ENCODE data around the gene PTPN14.

PTPN14 gene

GRCh38 chr1:214552174-214552608 is 789 bp upstream of the PTPN14 start (continued):
- no peak for TF ChIP-seq ZNF660 (tag by site-specific recombination; IDR thresholded peaks at IDR 0.05)
- TF ChIP-seq ZNF2 (tag by site-specific recombination; IDR thresholded peaks at IDR 0.05), result peak; percentile 71; the same call in 1 of the 2 replicates
- TF ChIP-seq, protein P1, sequence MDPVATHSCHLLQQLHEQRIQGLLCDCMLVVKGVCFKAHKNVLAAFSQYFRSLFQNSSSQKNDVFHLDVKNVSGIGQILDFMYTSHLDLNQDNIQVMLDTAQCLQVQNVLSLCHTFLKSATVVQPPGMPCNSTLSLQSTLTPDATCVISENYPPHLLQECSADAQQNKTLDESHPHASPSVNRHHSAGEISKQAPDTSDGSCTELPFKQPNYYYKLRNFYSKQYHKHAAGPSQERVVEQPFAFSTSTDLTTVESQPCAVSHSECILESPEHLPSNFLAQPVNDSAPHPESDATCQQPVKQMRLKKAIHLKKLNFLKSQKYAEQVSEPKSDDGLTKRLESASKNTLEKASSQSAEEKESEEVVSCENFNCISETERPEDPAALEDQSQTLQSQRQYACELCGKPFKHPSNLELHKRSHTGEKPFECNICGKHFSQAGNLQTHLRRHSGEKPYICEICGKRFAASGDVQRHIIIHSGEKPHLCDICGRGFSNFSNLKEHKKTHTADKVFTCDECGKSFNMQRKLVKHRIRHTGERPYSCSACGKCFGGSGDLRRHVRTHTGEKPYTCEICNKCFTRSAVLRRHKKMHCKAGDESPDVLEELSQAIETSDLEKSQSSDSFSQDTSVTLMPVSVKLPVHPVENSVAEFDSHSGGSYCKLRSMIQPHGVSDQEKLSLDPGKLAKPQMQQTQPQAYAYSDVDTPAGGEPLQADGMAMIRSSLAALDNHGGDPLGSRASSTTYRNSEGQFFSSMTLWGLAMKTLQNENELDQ (tag by site-specific recombination; IDR thresholded peaks at IDR 0.05; ENCODE audit: low read depth), result no peak
- TF ChIP-seq ZNF548 (tag by site-specific recombination; IDR thresholded peaks at IDR 0.05), result no peak
- peak; percentile 96 for TF ChIP-seq PRDM10 (tag by site-specific recombination; IDR thresholded peaks at IDR 0.05)
- TF ChIP-seq ZNF600 (tag by site-specific recombination; IDR thresholded peaks at IDR 0.05), result peak; percentile 87
- 0 out of 2 replicates have a peak, but pooled peaks have one; percentile 26 for TF ChIP-seq PRDM6 (tag by site-specific recombination; IDR thresholded peaks at IDR 0.05)
- TF ChIP-seq ZNF777 (tag by site-specific recombination; IDR thresholded peaks at IDR 0.05; ENCODE audit: borderline replicate concordance), result no peak
- TF ChIP-seq ZNF48 (tag by site-specific recombination; IDR thresholded peaks at IDR 0.05), result no peak
- peak; percentile 17; the same call in 1 of the 2 replicates for TF ChIP-seq ZEB2 (tag by site-specific recombination; IDR thresholded peaks at IDR 0.05)
- TF ChIP-seq, protein P2, sequence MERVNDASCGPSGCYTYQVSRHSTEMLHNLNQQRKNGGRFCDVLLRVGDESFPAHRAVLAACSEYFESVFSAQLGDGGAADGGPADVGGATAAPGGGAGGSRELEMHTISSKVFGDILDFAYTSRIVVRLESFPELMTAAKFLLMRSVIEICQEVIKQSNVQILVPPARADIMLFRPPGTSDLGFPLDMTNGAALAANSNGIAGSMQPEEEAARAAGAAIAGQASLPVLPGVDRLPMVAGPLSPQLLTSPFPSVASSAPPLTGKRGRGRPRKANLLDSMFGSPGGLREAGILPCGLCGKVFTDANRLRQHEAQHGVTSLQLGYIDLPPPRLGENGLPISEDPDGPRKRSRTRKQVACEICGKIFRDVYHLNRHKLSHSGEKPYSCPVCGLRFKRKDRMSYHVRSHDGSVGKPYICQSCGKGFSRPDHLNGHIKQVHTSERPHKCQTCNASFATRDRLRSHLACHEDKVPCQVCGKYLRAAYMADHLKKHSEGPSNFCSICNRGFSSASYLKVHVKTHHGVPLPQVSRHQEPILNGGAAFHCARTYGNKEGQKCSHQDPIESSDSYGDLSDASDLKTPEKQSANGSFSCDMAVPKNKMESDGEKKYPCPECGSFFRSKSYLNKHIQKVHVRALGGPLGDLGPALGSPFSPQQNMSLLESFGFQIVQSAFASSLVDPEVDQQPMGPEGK (tag by site-specific recombination; IDR thresholded peaks at IDR 0.05), result peak; percentile 14

- Histone ChIP-seq H3K9me3 (ENCODE audit: control insufficient read depth, insufficient read depth, low read depth, low read length) (no peaks in the 10 kb centered on the region), H3K4me1 (ENCODE audit: control insufficient read depth, insufficient read depth, low read length) (peaks cover 10% of the 10 kb centered on the region), H3K27ac (ENCODE audit: extremely low read depth, low read depth, low read length) (peak overlapping the region; percentile 94), H3K36me3 (ENCODE audit: control insufficient read depth in 2 of 2, insufficient read depth in 1 of 2, low read length in 2 of 2) (no peaks in the 10 kb centered on the region), H3K4me3 (ENCODE audit: low read depth, low read length) (peak overlapping the region; percentile 94)
- POLR2A ChIA-PET, result interaction anchor here (0.6 to 1.9 kb wide), 6 partner anchors 10 to 163 kb away, joined by 3 to 6 read pairs (median 4); no protein-coding TSS in a partner anchor
- CTCF ChIA-PET, result interaction anchor here (0.6 to 3.7 kb wide), 8 partner anchors 9 to 405 kb away, joined by 3 to 16 read pairs (median 4); no protein-coding TSS in a partner anchor
- no peak for TF ChIP-seq MEIS1 (CRISPR knock-in tag; IDR thresholded peaks at IDR 0.05; ENCODE audit: borderline replicate concordance)
- peak; percentile 67 for TF ChIP-seq ZBTB11 (tag by site-specific recombination; conservative IDR thresholded peaks at IDR 0.05; ENCODE audit: low read depth)
- 0 out of 2 replicates have a peak, but pooled peaks have one; percentile 3 for TF ChIP-seq IKZF3 (tag by site-specific recombination; IDR thresholded peaks at IDR 0.05)
- TF ChIP-seq ZNF596 (tag by site-specific recombination; IDR thresholded peaks at IDR 0.05), result peak; percentile 20; the same call in 1 of the 2 replicates
- TF ChIP-seq SP7 (tag by site-specific recombination; IDR thresholded peaks at IDR 0.05), result peak; percentile 34
- peak; percentile 51; the same call in 1 of the 2 replicates for TF ChIP-seq SP3 (tag by site-specific recombination; IDR thresholded peaks at IDR 0.05)
- TF ChIP-seq, protein P2 (tag by site-specific recombination; IDR thresholded peaks at IDR 0.05), result peak; percentile 64
- TF ChIP-seq, protein P3, sequence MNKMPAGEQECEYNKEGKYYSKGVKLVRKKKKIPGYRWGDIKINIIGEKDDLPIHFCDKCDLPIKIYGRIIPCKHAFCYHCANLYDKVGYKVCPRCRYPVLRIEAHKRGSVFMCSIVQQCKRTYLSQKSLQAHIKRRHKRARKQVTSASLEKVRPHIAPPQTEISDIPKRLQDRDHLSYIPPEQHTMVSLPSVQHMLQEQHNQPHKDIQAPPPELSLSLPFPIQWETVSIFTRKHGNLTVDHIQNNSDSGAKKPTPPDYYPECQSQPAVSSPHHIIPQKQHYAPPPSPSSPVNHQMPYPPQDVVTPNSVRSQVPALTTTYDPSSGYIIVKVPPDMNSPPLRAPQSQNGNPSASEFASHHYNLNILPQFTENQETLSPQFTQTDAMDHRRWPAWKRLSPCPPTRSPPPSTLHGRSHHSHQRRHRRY (tag by site-specific recombination; IDR thresholded peaks at IDR 0.05), result no peak
Observed at GRCh38 chr1:214550857-214551435, 456 bp downstream of the PTPN14 start.

Measured in HEK293 (cell line).